Stimulated activated CD4-positive, alpha-beta T cell treated with anti-CD3 and anti-CD28 coated beads, Interleukin-12 subunit alpha, Interleukin-12 subunit beta, amount 100 ng/mL, for 48 hours (primary cell): Measurements from ENCODE around the gene TET3.
"Not testable (repeated sequence)": the region's sequence is repeated elsewhere in the genome, so short reads cannot be mapped to it uniquely, and the experiment has no call there.

Source experiments
- DNase-seq, 3 donors: peaks; one replicate each; pipeline ENCODE4 v3.0.0-alpha.2; 2020; ENCODE audit warnings: low read depth in 2 of 3, low spot score in 1 of 3

The TET3 gene

DNA sequence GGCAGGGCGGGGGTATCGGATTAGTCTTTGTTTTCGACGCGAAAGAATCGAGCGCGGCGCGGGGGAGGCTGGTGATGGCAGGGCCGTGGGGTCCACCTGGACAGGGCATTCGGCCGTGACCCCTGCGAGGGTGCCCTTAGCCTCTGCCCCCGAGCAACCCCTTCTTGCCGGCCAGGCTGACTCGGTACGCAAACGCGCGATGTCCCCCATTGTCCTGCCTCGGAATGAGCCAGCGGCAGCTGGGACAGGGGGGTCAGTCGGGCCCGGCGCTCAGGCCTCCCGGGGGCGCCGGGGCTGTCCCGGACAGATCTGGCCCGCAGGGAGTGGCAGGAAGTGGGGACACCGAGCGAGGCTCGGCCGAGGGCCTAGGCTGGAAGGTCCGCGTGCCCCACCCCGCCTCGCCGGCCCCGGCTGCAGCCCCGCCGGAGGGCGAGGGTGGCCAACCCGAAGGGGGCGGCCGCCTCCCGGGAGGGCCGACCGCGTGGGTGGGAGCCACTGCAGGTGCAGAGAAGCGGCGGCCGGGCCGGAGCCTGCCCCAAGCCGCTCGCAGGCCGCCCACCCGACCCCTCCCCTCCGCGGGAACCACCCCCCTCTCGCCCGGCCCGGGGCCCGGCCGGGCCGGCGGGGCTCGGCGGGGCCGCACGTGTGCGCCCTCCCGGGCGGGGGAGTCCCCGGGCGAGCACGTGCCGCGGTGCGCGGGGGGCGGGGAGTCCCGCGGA lies at the start of gene TET3:
TSS of gene TET3 (plus strand) at position 708 of the 719 bp plus-strand sequence. CDS start 1,494 bp downstream, outside the sequence.
- DNase-seq = no peak

DNA sequence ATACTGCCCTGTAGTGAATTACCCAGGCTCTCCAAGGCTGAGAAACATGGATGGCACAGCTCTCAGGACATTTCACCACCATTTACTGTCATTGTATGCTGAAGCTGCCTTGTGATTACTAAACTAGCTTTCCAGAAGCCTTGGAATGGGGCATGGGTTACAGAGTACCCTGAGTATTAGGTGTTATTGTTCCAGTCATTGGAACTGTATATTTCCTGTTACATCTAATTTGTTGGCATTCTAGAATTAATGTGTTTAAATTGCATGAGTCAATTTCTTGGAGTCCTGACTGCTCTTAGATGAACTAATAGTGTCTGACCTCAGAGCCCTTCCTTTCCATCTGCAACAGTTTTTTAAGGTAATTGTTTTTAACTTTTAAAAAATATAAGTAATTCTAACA lies 49.1 kb upstream of the TET3 start:
- no peak for DNase-seq

- no peak for DNase-seq
Measured at GRCh38 chr2:73937103-73937885, 47.4 kb upstream of the TET3 start.

DNA sequence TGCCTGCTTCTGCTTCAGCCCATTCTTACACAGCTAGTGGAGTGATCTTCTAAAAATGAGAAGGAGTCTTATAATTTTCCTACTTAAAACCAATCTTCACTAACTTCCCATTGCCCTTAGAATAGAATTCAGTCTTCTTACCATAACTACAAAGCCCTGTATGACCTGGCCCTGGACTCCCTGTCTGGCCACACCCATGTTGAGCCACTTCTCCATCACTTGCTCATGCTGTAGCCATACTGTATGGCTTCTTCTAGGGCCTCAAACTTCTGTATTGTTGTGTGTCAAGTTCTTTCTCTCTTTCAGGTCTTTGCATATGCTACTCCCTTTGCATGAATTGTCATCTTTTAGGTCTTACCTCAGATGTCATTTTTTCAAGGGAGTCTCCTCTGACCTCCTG lies 46.8 kb upstream of the TET3 start:
- DNase-seq = no peak

GRCh38 chr2:73938718-73939352 lies 45.9 kb upstream of the TET3 start:
- no peak for DNase-seq

DNA sequence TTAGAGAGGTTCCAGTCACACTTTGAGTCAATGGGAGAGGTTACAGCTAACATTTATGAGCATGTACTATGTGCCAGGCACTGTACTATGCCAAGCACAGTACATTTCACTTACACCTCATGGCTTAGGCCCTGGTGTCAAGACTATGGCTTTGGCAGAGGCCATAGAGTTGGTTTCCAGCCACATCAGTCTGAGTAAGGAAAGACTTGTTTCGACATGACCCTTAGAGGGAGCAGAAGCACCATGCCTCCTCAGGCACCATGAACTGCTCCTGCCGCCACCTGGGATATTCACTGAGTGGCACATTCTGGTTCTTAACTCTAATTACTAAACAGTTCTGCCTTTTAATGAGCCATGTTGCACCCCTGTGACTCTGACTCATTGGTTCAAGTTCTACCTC lies 45.3 kb upstream of the TET3 start:
- DNase-seq = no peak

- DNase-seq = not testable (repeated sequence)
Measured at GRCh38 chr2:73940066-73940465, 44.6 kb upstream of the TET3 start.

DNA sequence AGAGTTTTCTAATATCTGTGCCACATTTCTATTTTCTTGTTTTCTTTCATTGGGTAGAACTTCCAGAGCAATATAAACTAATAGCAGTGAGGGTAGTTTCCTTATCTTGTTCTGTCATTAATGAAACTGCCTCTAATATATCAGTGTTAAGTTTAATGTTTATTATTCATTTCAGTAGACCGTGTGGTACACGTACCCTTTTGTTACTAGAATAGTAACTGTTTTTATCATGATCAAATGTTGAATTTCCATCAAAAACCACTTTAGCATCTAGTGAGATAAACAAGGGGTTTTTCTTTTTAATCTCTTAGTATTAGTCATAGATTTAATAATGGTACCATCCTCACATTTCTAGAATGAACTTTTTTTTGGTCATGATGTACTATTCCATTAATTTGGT lies 42.0 kb upstream of the TET3 start:
- DNase-seq = no peak

- DNase-seq = no peak
Measured at GRCh38 chr2:73944714-73945113, 40.0 kb upstream of the TET3 start.

DNA sequence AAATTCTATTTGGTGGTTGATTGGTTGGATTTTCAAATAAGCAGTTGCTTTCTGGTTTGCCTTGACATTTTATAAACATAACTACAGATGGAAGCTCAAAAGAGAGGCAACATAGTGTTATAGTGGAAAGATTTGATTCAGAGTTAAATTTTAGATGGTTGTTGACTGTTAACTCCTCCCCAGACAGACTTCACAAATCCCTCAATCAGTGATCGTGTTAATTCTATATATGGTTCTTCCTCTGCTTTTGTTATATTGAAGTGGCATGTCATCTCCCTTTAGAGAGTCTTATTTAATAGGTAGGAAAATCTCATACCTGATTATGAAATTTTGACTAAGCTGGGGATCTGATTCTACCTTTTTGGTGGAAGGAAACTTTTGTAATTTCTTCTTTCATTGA lies 38.5 kb upstream of the TET3 start:
- no peak for DNase-seq

DNA sequence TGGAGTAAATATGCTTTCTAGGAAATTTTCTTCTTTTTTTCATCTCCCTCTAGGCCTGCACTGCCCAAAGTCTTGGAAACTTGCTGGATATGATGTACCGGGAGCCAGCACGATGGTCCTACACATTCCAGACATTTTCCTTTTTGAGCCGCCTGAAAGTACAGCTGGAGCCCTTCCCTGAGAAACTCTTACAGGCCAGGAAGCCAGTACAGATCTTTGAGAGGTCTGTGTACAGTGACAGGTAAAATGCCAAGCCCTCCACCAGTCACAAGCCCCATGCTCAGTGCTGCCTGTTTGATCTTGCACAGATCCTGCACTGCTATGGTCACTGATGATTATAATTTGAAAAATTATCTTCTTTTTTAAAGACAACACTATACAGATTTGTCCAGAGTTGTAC lies 38.0 kb upstream of the TET3 start:
- DNase-seq = no peak

DNA sequence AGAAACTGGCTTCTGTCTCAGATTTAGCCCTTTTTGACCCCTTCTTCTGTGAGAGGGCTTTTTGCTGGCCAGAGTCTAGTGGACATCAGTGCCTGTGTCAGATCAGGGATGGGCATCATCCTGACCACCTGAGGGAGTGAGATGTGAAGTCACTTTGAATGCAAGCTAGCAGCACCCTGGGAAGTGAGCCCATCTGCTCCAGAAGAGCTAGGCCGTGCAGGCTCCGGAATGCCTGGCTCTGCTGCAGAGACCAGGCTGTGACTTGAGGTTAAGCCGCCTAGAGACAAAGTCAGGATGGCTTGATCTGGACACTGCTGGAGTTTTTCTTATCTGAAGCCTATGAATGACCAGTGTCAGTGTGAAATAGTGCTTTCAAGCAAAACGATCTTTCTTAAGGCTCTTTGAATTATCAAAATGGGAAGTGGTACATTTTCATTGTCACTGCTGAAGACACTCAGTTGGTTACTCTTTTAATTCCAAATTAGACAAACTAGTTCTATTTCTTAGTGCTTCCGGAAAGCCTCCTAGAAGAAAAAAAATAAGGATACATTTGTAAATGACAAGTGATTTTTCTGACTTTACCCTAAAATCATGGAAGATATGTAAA lies 37.2 kb upstream of the TET3 start:
- DNase-seq = no peak

GRCh38 chr2:73949802-73950201 lies 34.9 kb upstream of the TET3 start:
- no peak for DNase-seq

DNA sequence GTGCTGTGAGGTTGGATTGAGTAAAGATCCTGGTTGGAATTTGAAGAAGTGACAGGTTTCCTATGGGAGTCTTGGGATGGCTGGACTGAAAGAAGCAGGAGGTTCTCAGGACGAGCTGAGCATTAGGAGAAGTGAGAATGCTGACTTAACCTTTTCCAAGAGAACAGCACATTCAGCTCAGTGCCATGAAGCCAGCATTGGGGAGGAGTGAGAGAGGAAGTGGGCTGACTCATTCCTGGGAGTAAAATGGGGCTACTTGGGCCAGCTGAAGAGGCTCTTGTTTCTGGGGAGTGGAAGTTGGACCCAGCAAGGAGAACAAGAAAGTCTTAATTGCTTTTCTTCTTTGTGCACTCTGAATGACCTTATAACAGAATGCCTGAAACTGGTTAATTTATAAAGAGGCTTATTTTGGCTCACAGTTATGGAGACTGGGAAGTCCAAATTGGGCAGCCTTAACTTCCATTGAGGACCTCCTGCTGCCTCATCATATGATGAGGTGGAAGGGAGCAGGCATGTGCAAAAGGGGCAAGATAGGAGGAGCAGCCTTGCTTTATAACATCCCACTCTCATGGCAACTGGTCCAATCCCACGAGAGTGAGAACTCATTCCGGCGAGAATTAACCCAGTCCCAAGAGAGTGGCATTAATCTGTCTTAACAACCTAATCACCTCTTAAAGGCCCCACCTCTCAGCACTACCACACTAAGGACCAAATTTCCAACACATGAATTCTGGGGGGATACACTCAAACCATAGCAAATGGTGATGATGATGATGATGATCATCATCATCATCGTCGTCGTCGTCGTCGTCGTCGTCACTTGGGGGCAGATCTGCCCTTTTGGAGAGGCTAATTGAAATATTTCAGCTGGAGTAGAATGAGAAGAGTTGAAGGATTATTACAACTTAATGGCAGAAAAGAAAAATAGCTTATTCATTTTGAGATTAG lies 31.9 kb upstream of the TET3 start:
- no peak for DNase-seq

DNA sequence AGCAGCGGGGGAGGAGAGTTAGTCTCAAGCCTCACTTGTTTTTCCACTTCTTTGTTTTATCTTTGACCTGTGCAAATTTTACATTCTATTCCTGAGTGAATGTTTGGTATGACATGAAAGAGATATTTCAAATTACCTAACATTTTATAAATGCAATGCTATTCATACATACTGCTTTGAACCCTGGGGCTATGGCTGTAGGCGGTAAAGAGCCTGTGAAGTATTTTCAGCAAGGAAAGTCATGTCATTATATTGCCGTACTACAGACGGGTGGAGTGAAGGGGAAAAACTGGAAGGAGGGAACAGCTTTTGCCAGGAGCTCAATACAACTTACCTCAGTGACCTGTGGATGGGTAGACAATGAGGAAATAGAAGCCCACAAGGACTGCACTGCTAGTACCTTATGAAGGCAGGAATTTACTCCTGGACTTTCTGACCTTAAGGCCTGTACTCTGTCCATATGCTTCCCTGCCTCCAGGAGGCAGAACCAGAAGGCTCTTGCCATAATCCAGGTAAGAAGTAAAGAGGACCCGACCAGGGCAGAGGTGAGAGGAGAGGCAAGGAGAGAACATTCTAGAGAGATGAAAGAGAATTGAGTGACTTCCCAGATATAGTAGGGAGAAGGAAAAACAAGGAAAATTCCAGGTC lies 28.4 kb upstream of the TET3 start:
- DNase-seq = no peak

GRCh38 chr2:73961274-73961673 lies 23.4 kb upstream of the TET3 start:
- DNase-seq = no peak

DNA sequence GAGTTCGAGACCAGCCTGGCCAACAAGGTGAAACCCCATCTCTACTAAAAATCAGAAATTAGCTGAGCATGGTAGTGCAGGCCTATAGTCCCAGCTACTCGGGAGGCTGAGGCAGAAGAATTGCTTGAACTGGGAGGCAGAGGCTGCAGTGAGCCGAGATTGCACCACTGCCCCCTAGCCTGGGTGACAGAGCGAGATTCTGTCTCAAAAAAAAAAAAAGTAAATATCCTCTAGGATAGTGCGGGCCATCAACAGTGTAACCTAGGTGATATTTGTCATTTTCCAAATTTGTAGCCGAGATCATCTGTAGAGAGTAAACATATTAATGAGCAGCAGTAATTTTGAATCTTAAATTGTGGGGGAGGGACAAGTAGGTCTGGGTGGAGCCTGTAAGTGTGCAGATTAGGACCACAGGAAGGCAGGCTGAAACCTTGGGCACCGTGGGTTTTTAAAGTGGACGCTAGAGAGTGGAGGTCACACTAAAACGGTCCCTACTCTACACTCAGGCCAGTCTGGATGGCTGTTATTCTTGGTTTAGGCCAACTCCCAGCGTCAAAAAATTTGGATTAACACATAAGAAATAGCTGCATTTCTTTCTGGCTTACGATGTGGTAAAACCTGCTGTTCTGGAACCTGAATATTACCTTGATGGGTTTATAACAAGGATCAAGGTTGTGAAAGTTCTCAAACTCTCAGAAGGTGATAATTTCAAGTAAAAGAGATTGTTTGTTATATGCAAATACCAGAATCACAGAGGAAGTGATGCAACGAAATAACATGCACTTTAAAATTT lies 22.7 kb upstream of the TET3 start:
- no peak for DNase-seq

DNA sequence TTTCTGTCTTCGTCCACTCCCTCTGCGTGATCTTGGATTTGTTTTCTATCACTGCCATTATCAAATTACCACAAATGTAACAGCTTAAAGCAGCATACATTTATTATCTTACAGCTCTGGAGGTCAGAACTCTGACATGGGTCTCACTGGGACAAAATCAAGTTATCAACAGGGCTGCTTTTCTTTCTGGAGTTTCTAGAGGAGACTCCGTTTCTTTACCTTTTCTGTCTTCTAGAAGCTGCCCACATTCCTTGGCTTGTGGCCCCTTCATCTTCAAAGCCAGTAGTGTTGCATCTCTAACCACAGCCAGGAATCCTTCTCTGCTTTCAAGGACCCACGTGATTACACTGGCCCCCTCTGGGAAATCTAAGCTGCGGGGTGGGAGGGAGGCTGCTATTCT lies 21.9 kb upstream of the TET3 start:
- no peak for DNase-seq

GRCh38 chr2:73963385-73964120 lies 21.2 kb upstream of the TET3 start:
- no peak for DNase-seq
